ENCODE measurements around the gene ERP27. TPM values are rescaled to one million over a fixed set of nuclear protein-coding genes. Genes with fewer than 3 reads are reported as not detected.

The ERP27 gene
- total and polyA plus RNA-seq, 12 donors, result 0.18 to 3.0 (median 1.2) TPM; not detected in 2

DNA sequence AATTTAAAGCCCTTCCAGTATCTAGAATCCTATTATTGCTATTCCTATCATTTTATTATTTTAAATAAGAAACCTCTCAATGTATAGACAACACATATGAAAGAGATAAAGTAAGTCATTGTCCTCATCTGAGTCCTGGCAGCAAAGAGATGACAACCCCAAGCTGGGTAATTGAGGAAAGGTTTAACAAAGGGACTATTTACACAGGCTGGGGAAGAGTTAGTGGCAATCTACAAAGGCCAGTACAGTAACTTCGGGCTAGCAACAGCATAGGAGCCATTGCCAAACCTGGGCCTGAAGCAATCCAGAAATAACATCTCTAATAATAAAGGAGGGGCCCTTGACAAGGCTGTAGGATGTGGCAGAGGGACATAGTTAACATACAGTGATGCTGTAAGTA, 45.7 kb upstream of the ERP27 start:
- WGBS, 4 donors, result 60 to 90% (median 69%) methylated on average over 1 of the region's 1 CpG
- TF ChIP-seq, protein P1, sequence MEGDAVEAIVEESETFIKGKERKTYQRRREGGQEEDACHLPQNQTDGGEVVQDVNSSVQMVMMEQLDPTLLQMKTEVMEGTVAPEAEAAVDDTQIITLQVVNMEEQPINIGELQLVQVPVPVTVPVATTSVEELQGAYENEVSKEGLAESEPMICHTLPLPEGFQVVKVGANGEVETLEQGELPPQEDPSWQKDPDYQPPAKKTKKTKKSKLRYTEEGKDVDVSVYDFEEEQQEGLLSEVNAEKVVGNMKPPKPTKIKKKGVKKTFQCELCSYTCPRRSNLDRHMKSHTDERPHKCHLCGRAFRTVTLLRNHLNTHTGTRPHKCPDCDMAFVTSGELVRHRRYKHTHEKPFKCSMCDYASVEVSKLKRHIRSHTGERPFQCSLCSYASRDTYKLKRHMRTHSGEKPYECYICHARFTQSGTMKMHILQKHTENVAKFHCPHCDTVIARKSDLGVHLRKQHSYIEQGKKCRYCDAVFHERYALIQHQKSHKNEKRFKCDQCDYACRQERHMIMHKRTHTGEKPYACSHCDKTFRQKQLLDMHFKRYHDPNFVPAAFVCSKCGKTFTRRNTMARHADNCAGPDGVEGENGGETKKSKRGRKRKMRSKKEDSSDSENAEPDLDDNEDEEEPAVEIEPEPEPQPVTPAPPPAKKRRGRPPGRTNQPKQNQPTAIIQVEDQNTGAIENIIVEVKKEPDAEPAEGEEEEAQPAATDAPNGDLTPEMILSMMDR (IDR thresholded peaks at IDR 0.05), result no peak
- TF ChIP-seq POLR2A (IDR thresholded peaks at IDR 0.05), result no peak
- Histone ChIP-seq H3K4me3 (no peak overlapping the region), H3K9me3 (replicated peaks in 1 of 3) (no peaks in the 10 kb centered on the region), H3K4me1 (replicated peaks in 1 of 2) (no peaks in the 10 kb centered on the region), H3K27me3 (no peaks in the 10 kb centered on the region), H3K36me3 (replicated peaks in 1 of 2) (no peaks in the 10 kb centered on the region), H3K27ac (no peak overlapping the region)
- DNase-seq, result no peak
- intact Hi-C loops (cut with DNase I), result no loop called here

DNA sequence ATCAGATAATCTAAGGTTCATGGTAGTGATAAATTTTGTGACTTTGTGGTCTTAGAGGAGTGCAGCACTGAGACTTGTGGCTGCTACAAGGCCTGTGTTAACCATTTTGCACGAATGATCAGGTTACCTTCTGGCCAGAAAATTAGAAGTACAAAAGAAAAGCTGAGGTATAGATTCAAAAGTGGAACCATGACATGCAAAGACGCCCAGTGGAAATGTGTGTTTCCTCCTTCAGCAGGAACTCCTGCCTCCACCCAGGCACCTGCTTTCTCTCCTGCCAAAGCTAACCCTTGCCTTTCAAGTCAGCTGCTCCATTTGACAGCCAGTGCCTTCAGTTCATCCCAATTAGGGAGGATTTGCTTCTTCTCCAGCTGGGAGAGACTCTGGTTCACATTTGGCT, 44.7 kb upstream of the ERP27 start:
- intact Hi-C loops (cut with DNase I), result no loop called here
- H3K4me1 ChIP-seq (replicated peaks in 1 of 2), result no peaks in the 10 kb centered on the region
- TF ChIP-seq, protein P1 (IDR thresholded peaks at IDR 0.05), result no peak
- no peak for TF ChIP-seq POLR2A (IDR thresholded peaks at IDR 0.05)
- H3K9me3 ChIP-seq (replicated peaks in 1 of 3), result no peaks in the 10 kb centered on the region
- 71 to 81% (median 81%) methylated on average over 2 of the region's 2 CpGs for WGBS, 4 donors
- no peaks in the 10 kb centered on the region for H3K27me3 ChIP-seq
- no peaks in the 10 kb centered on the region for H3K36me3 ChIP-seq (replicated peaks in 1 of 2)
- H3K27ac ChIP-seq, result no peak overlapping the region
- no peak overlapping the region for H3K4me3 ChIP-seq
- no peak for DNase-seq

- no peak for DNase-seq
- no peak for TF ChIP-seq POLR2A (IDR thresholded peaks at IDR 0.05)
- TF ChIP-seq, protein P1 (IDR thresholded peaks at IDR 0.05), result no peak
- no peaks in the 10 kb centered on the region for H3K9me3 ChIP-seq (replicated peaks in 1 of 3)
- no peaks in the 10 kb centered on the region for H3K27me3 ChIP-seq
- intact Hi-C loops (cut with DNase I), result no loop called here
- no peak overlapping the region for H3K4me3 ChIP-seq
- H3K36me3 ChIP-seq (replicated peaks in 1 of 2), result no peaks in the 10 kb centered on the region
- no peaks in the 10 kb centered on the region for H3K4me1 ChIP-seq (replicated peaks in 1 of 2)
- no peak overlapping the region for H3K27ac ChIP-seq
- 65 to 86% (median 71%) methylated on average over 1 of the region's 1 CpG for WGBS, 4 donors
These were observed 44.2 kb upstream of the ERP27 start for GRCh38 chr12:14982562-14982961.

DNA sequence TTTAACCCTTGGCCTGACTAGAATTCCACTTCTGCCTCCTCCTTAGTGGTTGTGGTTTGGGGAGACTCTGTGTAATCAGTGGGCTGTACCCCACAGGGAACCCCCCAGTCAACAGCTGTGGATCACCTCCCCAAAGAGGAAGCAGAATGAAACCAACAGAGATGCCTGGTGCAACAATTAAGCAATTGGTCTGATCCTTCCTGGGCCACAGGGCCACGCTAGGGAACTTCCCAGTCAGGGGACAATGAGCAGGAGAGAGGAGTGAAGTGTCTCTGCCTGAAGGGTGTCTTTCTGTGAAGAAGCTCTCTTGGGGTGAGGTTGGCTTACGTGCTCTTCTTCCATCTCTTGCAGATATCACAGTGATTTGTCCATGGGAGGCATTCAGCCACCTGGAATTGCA, 42.7 kb upstream of the ERP27 start:
- Histone ChIP-seq H3K36me3 (replicated peaks in 1 of 2) (no peaks in the 10 kb centered on the region), H3K4me1 (replicated peaks in 1 of 2) (no peaks in the 10 kb centered on the region), H3K27me3 (no peaks in the 10 kb centered on the region), H3K4me3 (no peak overlapping the region), H3K9me3 (replicated peaks in 1 of 3) (no peaks in the 10 kb centered on the region), H3K27ac (no peak overlapping the region)
- DNase-seq, result peak in 1 of 7 donors; percentile 33
- TF ChIP-seq, protein P1 (IDR thresholded peaks at IDR 0.05), result no peak
- TF ChIP-seq POLR2A (IDR thresholded peaks at IDR 0.05), result no peak
- WGBS, 4 donors, result 82 to 89% (median 88%) methylated on average over 2 of the region's 2 CpGs
- intact Hi-C loops (cut with DNase I), result no loop called here

Data from adrenal gland (tissue), 12 donors.